K562 (cell line): Measurements from ENCODE around the gene MRPL27. TPM values are rescaled to one million over a fixed set of nuclear protein-coding genes. Genes with fewer than 3 reads are reported as not detected.

ENCODE experiments used
- ATAC-seq: fragments of 200-7000 bp; cut with Tn5 transposase; 3 replicates; pipeline ENCODE4 v1.9.1; 2020; ENCODE audit warnings: moderate library complexity
- BruUV-seq: library from RNA; stranded (reverse); fragments of 400-500 nt; replicated peaks from 2 replicates; lab custom pipeline; 2021; lab: Mats Ljungman, UMichigan
- CTCF ChIA-PET: fragments of 300-600 bp; formaldehyde crosslinking; extraction: SDS; loops from one replicate; lab custom pipeline; 2021; ENCODE audit warnings: low intra/inter-chr PET ratio; lab: Yijun Ruan, JAX
- POLR2A ChIA-PET: fragments of 300-600, 350-650 bp; sonication (Branson Sonifier 250); formaldehyde crosslinking; extraction: SDS; loops from one replicate; lab custom pipeline; 2021; ENCODE audit warnings: antibody characterized with exemption, inconsistent platforms; lab: Yijun Ruan, JAX
- DNase-seq, 4 experiments: peaks; one replicate each; pipeline versions ENCODE4 v3.0.0 to v3.0.0-alpha.2; 2011 to 2018; ENCODE audit warnings: low spot score in 3 of 4, mixed read lengths in 3 of 4; ENCODE audit errors: extremely low read depth in 1 of 4
- FAIRE-seq: peaks from 2 replicates; lab custom pipeline; 2011; peaks lifted over from hg19 to GRCh38; lab: Jason Lieb, UNC
- H2AFZ ChIP-seq: 2 replicates; pipeline ENCODE4 v1.6.0; 2011; ENCODE audit warnings: low read depth, low read length, control low read depth, inconsistent platforms
- H3K27ac ChIP-seq: fragments of 200-600 bp; 3 replicates; pipeline ENCODE4 v1.8.0; 2011; ENCODE audit warnings: low read depth, mild to moderate bottlenecking, control low read depth, inconsistent platforms, low read length, moderate library complexity, mixed read lengths; ENCODE audit errors: extremely low read depth
- H3K27me3 ChIP-seq, 2 experiments: fragments of 300-600 bp in 1 of 2; 2 replicates in 1 of 2; 3 replicates in 1 of 2; pipeline versions ENCODE4 v1.6.0 to v1.8.0; 2011; ENCODE audit warnings: inconsistent platforms in 2 of 2, low read length in 2 of 2, mild to moderate bottlenecking in 1 of 2, mixed read lengths in 1 of 2, moderate library complexity in 1 of 2; ENCODE audit not compliant: control insufficient read depth in 2 of 2, insufficient read depth in 2 of 2
- H3K36me3 ChIP-seq: fragments of 300-600 bp; 3 replicates; pipeline ENCODE4 v1.8.0; 2011; ENCODE audit warnings: mild to moderate bottlenecking, low read length, inconsistent platforms; ENCODE audit not compliant: control insufficient read depth, insufficient read depth
- H3K4me1 ChIP-seq, 2 experiments: fragments of 200-600 bp in 1 of 2; replicated peaks in 1 of 2; 2 replicates in 1 of 2; 3 replicates in 1 of 2; pipeline versions ENCODE4 v1.5.1 to v1.8.0; 2011; ENCODE audit warnings: inconsistent platforms in 2 of 2, low read length in 2 of 2, mild to moderate bottlenecking in 1 of 2, mixed read lengths in 1 of 2, moderate library complexity in 1 of 2; ENCODE audit not compliant: control insufficient read depth in 2 of 2, insufficient read depth in 2 of 2
- H3K4me2 ChIP-seq: 2 replicates; pipeline ENCODE4 v1.6.1; 2011; ENCODE audit warnings: low read length, control low read depth, inconsistent platforms, mixed read lengths; ENCODE audit not compliant: insufficient read depth
- H3K4me3 ChIP-seq: fragments of 200-600 bp; sonication (generic), shearing (Covaris generic); 2 replicates; pipeline ENCODE4 v1.5.1; 2016; ENCODE audit warnings: control low read depth, inconsistent platforms
- H3K79me2 ChIP-seq: fragments of 200-600 bp; 3 replicates; pipeline ENCODE4 v1.8.0; 2011; ENCODE audit warnings: low read length, inconsistent platforms; ENCODE audit not compliant: control insufficient read depth, insufficient read depth
- H3K9ac ChIP-seq, 2 experiments: 2 replicates each; pipeline versions ENCODE4 v1.6.0 to v1.6.1; 2011; ENCODE audit warnings: low read depth in 2 of 2, low read length in 2 of 2, control low read depth in 1 of 2, inconsistent platforms in 1 of 2, mild to moderate bottlenecking in 1 of 2, mixed read lengths in 1 of 2; ENCODE audit not compliant: insufficient read depth in 1 of 2
- H3K9me1 ChIP-seq: one replicate; pipeline ENCODE4 v1.6.0; 2011; ENCODE audit warnings: inconsistent platforms, mild to moderate bottlenecking, low read length, moderate library complexity; ENCODE audit not compliant: control insufficient read depth, insufficient read depth
- H3K9me3 ChIP-seq: replicated peaks from 2 replicates; pipeline ENCODE4 v1.5.1; 2011; ENCODE audit warnings: low read depth, low read length, inconsistent platforms; ENCODE audit not compliant: control insufficient read depth, insufficient read depth
- H4K20me1 ChIP-seq: replicated peaks from 2 replicates; pipeline ENCODE4 v1.6.1; 2011; ENCODE audit warnings: low read length, inconsistent platforms, mixed read lengths; ENCODE audit not compliant: control insufficient read depth, insufficient read depth
- CEBPG ChIP-seq, 3 experiments: fragments of 200-800 bp in 1 of 3; sonication (Bioruptor generic) in 1 of 3; sonication (generic) in 1 of 3; formaldehyde crosslinking in 1 of 3; IDR thresholded peaks in 2 of 3; conservative IDR thresholded peaks in 1 of 3; 2 replicates each; pipeline versions ENCODE4 v1.6.1 to v1.8.0; 2016 to 2022; ENCODE audit warnings: missing compliant biosample characterization in 2 of 3, missing genetic modification characterization in 2 of 3, mild to moderate bottlenecking in 1 of 3, missing genetic modification reagents in 1 of 3
- MXI1 ChIP-seq: IDR thresholded peaks from 2 replicates; pipeline ENCODE4 v1.6.1; 2011; ENCODE audit warnings: low read depth, mild to moderate bottlenecking, improper control_type of control experiment, low read length
- SFPQ ChIP-seq: fragments of 200-400 bp; formaldehyde crosslinking; IDR thresholded peaks from 2 replicates; pipeline ENCODE4 v1.6.1; 2017; ENCODE audit warnings: mild to moderate bottlenecking, low read depth, low read length, moderate library complexity
- ZNF23 ChIP-seq: fragments of 250-450 bp; sonication (Bioruptor Pico); IDR thresholded peaks from 2 replicates; pipeline ENCODE4 v1.4.0; 2020; ENCODE audit warnings: mild to moderate bottlenecking
- ZNF41 ChIP-seq: fragments of 250-450 bp; sonication (Bioruptor Pico); conservative IDR thresholded peaks from 2 replicates; pipeline ENCODE4 v1.4.0; 2020; ENCODE audit warnings: mild to moderate bottlenecking
- WGBS: fragments of 100-300 bp; shearing (Covaris generic); methylation state at CpG from one replicate; pipeline ENCODE4 v1.1.6; 2016; ENCODE audit warnings: low coverage, mixed read lengths; ENCODE audit not compliant: insufficient coverage; ENCODE audit errors: missing lambda C conversion rate; 5-methylcytosine and 5-hydroxymethylcytosine counted together
- in situ Hi-C: fragments of 300-500 bp; cut with MboI; formaldehyde crosslinking; loops from 4 replicates; pipeline ENCODE4 v1.15.0; 2018; ENCODE audit warnings: inconsistent platforms, mixed read lengths
- intact Hi-C: fragments of 100-400 bp; cut with micrococcal nuclease; formaldehyde crosslinking; loops from 2 replicates; pipeline ENCODE4 v1.14.2; 2022
- polyA plus RNA-seq, 8 experiments: library from polyadenylated mRNA; depleted of rRNA in 4 of 8; stranded (reverse) in 5 of 8; unstranded in 3 of 8; fragments of >200 nt; fragmentation: Nextera tagmentation in 2 of 8; fragmentation: Illumina TruSeq in 1 of 8; extraction: Ambion mirVana in 2 of 8; extraction: Trizol in 1 of 8; gene quantifications; 2 replicates each; pipeline versions ENCODE4 v1.2.1 to v1.2.3, GENCODE V29; 2011 to 2014; ENCODE audit warnings: inconsistent platforms in 1 of 8, missing spikeins in 1 of 8
- total RNA-seq, 7 experiments: library from RNA; depleted of rRNA in 6 of 7; stranded (reverse); fragments of >200 nt in 6 of 7; fragmentation: Illumina TruSeq in 2 of 7; extraction: Trizol in 2 of 7; gene quantifications; 2 replicates each; pipeline versions ENCODE4 v1.2.1 to v1.2.3, GENCODE V29; 2011 to 2021; ENCODE audit warnings: low replicate concordance in 1 of 7

Gene MRPL27
- total and polyA plus RNA-seq, 9 of the 15 experiments (the other 6 are each of a cell fraction or from before 2014, with no cell fraction given): 96.3 to 401 (median 142) TPM

DNA sequence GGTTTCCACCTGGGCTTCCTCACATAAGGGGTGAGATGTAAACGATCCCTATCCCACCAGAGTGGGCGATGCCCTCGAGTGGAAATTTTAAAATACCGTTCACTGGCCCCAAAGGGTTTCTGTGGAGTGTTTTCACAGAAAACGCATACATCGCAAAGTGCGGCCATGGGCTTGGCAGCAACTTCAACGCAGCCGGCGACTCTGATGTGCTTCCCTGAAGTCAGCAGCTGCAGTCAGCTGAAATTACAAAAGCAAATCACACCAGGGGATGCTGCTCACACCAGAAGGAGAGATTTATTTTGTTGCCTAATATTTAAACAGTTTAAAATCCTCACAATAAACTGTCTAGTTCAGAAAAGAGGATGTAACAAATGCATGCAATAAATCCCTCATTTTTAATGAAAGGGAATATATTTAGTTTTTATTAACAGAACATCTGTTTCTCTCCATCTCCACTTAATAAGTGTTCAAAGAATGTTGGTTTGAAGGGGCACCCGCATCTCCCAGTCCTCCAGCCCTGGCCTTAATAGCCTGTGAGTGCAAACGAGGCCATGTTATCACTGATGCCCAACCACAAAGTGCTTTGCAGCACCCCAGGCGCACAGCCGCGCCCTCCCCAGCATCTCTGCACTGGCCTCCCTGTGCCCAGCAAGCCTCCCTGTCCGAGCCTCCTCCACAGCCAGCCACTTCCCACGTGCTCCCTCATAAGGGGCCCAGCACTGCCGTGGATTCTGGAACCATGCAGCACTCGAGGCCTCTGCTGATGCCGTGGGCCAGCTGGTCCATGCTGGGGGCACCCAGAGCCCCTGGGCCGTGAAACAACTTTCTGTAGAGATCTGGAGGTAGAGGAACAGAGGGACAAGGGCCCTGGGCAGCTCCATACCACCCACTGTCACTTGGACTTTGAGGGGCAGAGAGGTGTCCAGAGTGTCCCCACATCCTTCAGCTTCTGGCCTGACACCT lies 44.3 kb downstream of the MRPL27 start:
- WGBS: 26% methylated on average over 21 of the region's 21 CpGs

More for the DNA sequence above, 44.3 kb downstream of the MRPL27 start:
- ChIA-PET CTCF (no interaction called here), POLR2A (interaction anchor here (0.8 kb wide), 1 partner anchor 20 kb away, joined by 3 read pairs; no protein-coding TSS in a partner anchor)
- H3K27me3 ChIP-seq: peaks cover 25 to 56% of the 10 kb centered on the region in 2 experiments
- peaks cover 0 to 3% of the 10 kb centered on the region in 2 experiments; a peak in 2 of 5 replicates for H3K4me1 ChIP-seq
- no peak overlapping the region for H2AFZ ChIP-seq
- TF ChIP-seq ZNF41 (CRISPR knock-in tag): no peak
- no peak for TF ChIP-seq CEBPG (CRISPR knock-in tag; IDR thresholded peaks at IDR 0.05)
- TF ChIP-seq CEBPG (tag; conservative IDR thresholded peaks at IDR 0.05 in 1 of 2, IDR thresholded peaks at IDR 0.05 in 1 of 2): no peak
- TF ChIP-seq ZNF23: no peak
- no peak for TF ChIP-seq MXI1
- TF ChIP-seq SFPQ: no peak
- H3K9ac ChIP-seq: no peak overlapping the region
- in situ Hi-C loops: no loop called here
- H3K4me3 ChIP-seq: no peak overlapping the region
- DNase-seq (no peak), FAIRE-seq (no peak), ATAC-seq (no peak)
- no peaks in the 10 kb centered on the region for H3K79me2 ChIP-seq
- no TSS peak for BruUV-seq
- H3K36me3 ChIP-seq: no peaks in the 10 kb centered on the region
- no peak overlapping the region for H3K27ac ChIP-seq
- intact Hi-C loops: no loop called here
- no peaks in the 10 kb centered on the region for H4K20me1 ChIP-seq
- no peaks in the 10 kb centered on the region for H3K9me3 ChIP-seq
- no peak overlapping the region for H3K4me2 ChIP-seq
- H3K9me1 ChIP-seq: no peaks in the 10 kb centered on the region
